H1 (cell line): ENCODE data around the gene KRTAP9-2. TPM values are rescaled to one million over a fixed set of nuclear protein-coding genes. Genes with fewer than 3 reads are reported as not detected.

Source experiments
- CTCF ChIA-PET: fragments of 300-600 bp; sonication (Branson Sonifier 250); formaldehyde crosslinking; loops from one replicate; lab custom pipeline; 2021; ENCODE audit not compliant: partially characterized antibody; lab: Charles Lee
- POLR2A ChIA-PET: fragments of 300-600 bp; sonication (Branson Sonifier 250); formaldehyde crosslinking; loops from one replicate; lab custom pipeline; 2021; ENCODE audit warnings: inconsistent platforms; ENCODE audit not compliant: partially characterized antibody; lab: Charles Lee
- DNase-seq, 2 experiments: peaks; one replicate each; pipeline versions ENCODE4 v3.0.0 to v3.0.0-alpha.2; 2010 to 2022; ENCODE audit warnings: low spot score in 2 of 2, low read depth in 1 of 2, mixed read lengths in 1 of 2
- FAIRE-seq: peaks from 2 replicates; lab custom pipeline; 2011; peaks lifted over from hg19 to GRCh38; lab: Jason Lieb, UNC
- H2AFZ ChIP-seq: 2 replicates; pipeline ENCODE4 v1.8.1; 2012; ENCODE audit warnings: low read length, inconsistent platforms
- H2AK5ac ChIP-seq: 2 replicates; pipeline ENCODE4 v1.6.1; 2013; ENCODE audit warnings: low read depth, low read length
- H2BK120ac ChIP-seq: replicated peaks from 2 replicates; pipeline ENCODE3; 2013; ENCODE audit warnings: low read depth, low read length, inconsistent platforms
- H2BK12ac ChIP-seq: 2 replicates; pipeline ENCODE4 v1.6.1; 2013; ENCODE audit warnings: low read depth, low read length
- H2BK15ac ChIP-seq: 2 replicates; pipeline ENCODE4 v1.6.1; 2013; ENCODE audit warnings: low read length
- H2BK20ac ChIP-seq: 2 replicates; pipeline ENCODE4 v1.6.1; 2013; ENCODE audit warnings: low read length
- H2BK5ac ChIP-seq: 2 replicates; pipeline ENCODE4 v1.6.1; 2013; ENCODE audit warnings: low read depth, low read length
- H3K14ac ChIP-seq: 2 replicates; pipeline ENCODE4 v1.6.1; 2013; ENCODE audit warnings: inconsistent platforms; ENCODE audit not compliant: insufficient read length
- H3K18ac ChIP-seq: 2 replicates; pipeline ENCODE4 v1.6.1; 2013; ENCODE audit warnings: low read length; ENCODE audit errors: extremely low read depth
- H3K23ac ChIP-seq: 2 replicates; pipeline ENCODE4 v1.6.1; 2013; ENCODE audit warnings: inconsistent platforms; ENCODE audit not compliant: insufficient read length
- H3K23me2 ChIP-seq: 2 replicates; pipeline ENCODE4 v1.6.1; 2013; ENCODE audit warnings: low read depth, low read length
- H3K27ac ChIP-seq: 2 replicates; pipeline ENCODE4 v1.6.1; 2011; ENCODE audit warnings: low read depth, low read length, inconsistent platforms
- H3K27me3 ChIP-seq, 4 experiments: replicated peaks in 1 of 4; 1 replicate in 1 of 4; 2 replicates in 3 of 4; pipeline versions ENCODE4 v1.6.1 to v1.8.1; 2011 to 2013; ENCODE audit warnings: low read length in 3 of 4, mild to moderate bottlenecking in 3 of 4, inconsistent platforms in 2 of 4, mixed read lengths in 2 of 4, moderate library complexity in 1 of 4; ENCODE audit not compliant: control insufficient read depth in 3 of 4, insufficient read depth in 3 of 4; ENCODE audit errors: extremely low read depth in 1 of 4
- H3K36me3 ChIP-seq, 4 experiments: 2 replicates each; pipeline versions ENCODE4 v1.6.1 to v1.8.1; 2011 to 2013; ENCODE audit warnings: mild to moderate bottlenecking in 4 of 4, low read length in 3 of 4, moderate library complexity in 2 of 4, control low read depth in 1 of 4, inconsistent platforms in 1 of 4; ENCODE audit not compliant: insufficient read depth in 4 of 4, control insufficient read depth in 2 of 4
- H3K4ac ChIP-seq: replicated peaks from 2 replicates; pipeline ENCODE3; 2013; ENCODE audit warnings: low read length, low read depth, mixed read lengths, inconsistent platforms; ENCODE audit not compliant: insufficient read length
- H3K4me1 ChIP-seq, 4 experiments: replicated peaks in 1 of 4; 1 replicate in 1 of 4; 2 replicates in 3 of 4; pipeline versions ENCODE4 v1.6.1 to v1.8.1; 2011 to 2013; ENCODE audit warnings: low read length in 3 of 4, inconsistent platforms in 2 of 4, mixed read lengths in 1 of 4; ENCODE audit not compliant: insufficient read depth in 4 of 4, control insufficient read depth in 3 of 4
- H3K4me2 ChIP-seq, 2 experiments: 2 replicates each; pipeline versions ENCODE4 v1.6.1 to v1.8.1; 2011 to 2013; ENCODE audit warnings: low read depth in 2 of 2, low read length in 2 of 2, control low read depth in 1 of 2, inconsistent platforms in 1 of 2, mild to moderate bottlenecking in 1 of 2; ENCODE audit not compliant: insufficient read depth in 1 of 2
- H3K4me3 ChIP-seq, 4 experiments: fragments of 200-600, 300-600 bp in 1 of 4; sonication (generic), shearing (Covaris generic), sonication (Bioruptor Twin) in 1 of 4; 2 replicates each; pipeline versions ENCODE4 v1.5.1 to v1.8.1; 2011 to 2016; ENCODE audit warnings: low read length in 4 of 4, low read depth in 3 of 4, control low read depth in 2 of 4, inconsistent platforms in 2 of 4, mild to moderate bottlenecking in 2 of 4, mixed read lengths in 1 of 4, moderate library complexity in 1 of 4; ENCODE audit not compliant: insufficient read depth in 2 of 4; ENCODE audit errors: extremely low read depth in 1 of 4
- H3K56ac ChIP-seq: replicated peaks from 2 replicates; pipeline ENCODE3; 2013; ENCODE audit warnings: low read depth, mild to moderate bottlenecking, mixed read lengths, low read length, inconsistent platforms; ENCODE audit not compliant: insufficient read length
- H3K79me1 ChIP-seq: 2 replicates; pipeline ENCODE4 v1.6.1; 2013; ENCODE audit warnings: low read depth, low read length, control low read depth
- H3K79me2 ChIP-seq, 2 experiments: 2 replicates each; pipeline versions ENCODE4 v1.6.1 to v1.8.1; 2012 to 2013; ENCODE audit warnings: low read length in 2 of 2, mild to moderate bottlenecking in 2 of 2, inconsistent platforms in 1 of 2; ENCODE audit not compliant: insufficient read depth in 2 of 2, control insufficient read depth in 1 of 2
- H3K9ac ChIP-seq, 4 experiments: replicated peaks in 1 of 4; 1 replicate in 1 of 4; 2 replicates in 3 of 4; pipeline versions ENCODE4 v1.6.1 to v1.8.1; 2011 to 2013; ENCODE audit warnings: low read depth in 3 of 4, low read length in 3 of 4, control low read depth in 2 of 4, mild to moderate bottlenecking in 2 of 4, moderate library complexity in 2 of 4, inconsistent platforms in 1 of 4; ENCODE audit errors: extremely low read depth in 1 of 4
- H3K9me3 ChIP-seq, 2 experiments: 2 replicates each; pipeline versions ENCODE4 v1.6.1 to v1.8.1; 2012 to 2013; ENCODE audit warnings: mild to moderate bottlenecking in 2 of 2, moderate library complexity in 2 of 2, control low read depth in 1 of 2, inconsistent platforms in 1 of 2, low read depth in 1 of 2, low read length in 1 of 2, mixed read lengths in 1 of 2; ENCODE audit not compliant: insufficient read depth in 2 of 2
- H4K20me1 ChIP-seq, 2 experiments: replicated peaks in 1 of 2; 2 replicates each; pipeline versions ENCODE3 to v1.8.1; 2011 to 2013; ENCODE audit warnings: inconsistent platforms in 2 of 2, low read length in 2 of 2, mild to moderate bottlenecking in 1 of 2; ENCODE audit not compliant: insufficient read depth in 2 of 2, control insufficient read depth in 1 of 2
- H4K5ac ChIP-seq: 2 replicates; pipeline ENCODE4 v1.6.1; 2013; ENCODE audit warnings: low read length, low read depth, mixed read lengths, inconsistent platforms; ENCODE audit not compliant: insufficient read length
- H4K8ac ChIP-seq: 2 replicates; pipeline ENCODE4 v1.8.0; 2013; ENCODE audit warnings: mild to moderate bottlenecking, moderate library complexity, low read length, inconsistent platforms; ENCODE audit not compliant: insufficient read depth; ENCODE audit errors: extremely low read depth
- H4K91ac ChIP-seq: replicated peaks from 2 replicates; pipeline ENCODE3; 2013; ENCODE audit warnings: low read length, mixed read lengths, inconsistent platforms; ENCODE audit not compliant: insufficient read length
- CHD1 ChIP-seq: IDR thresholded peaks from 2 replicates; pipeline ENCODE4 v1.6.1; 2012; ENCODE audit warnings: low read depth, low read length, improper control_type of control experiment
- KDM1A ChIP-seq: fragments of 200-600, 300-600 bp; sonication (generic); IDR thresholded peaks from 2 replicates; pipeline ENCODE4 v1.7.1; 2016; ENCODE audit warnings: mild to moderate bottlenecking, low read length, borderline replicate concordance
- POLR2A ChIP-seq, 2 experiments: IDR thresholded peaks; 1 replicate in 1 of 2; 2 replicates in 1 of 2; pipeline ENCODE4 v1.6.1; 2011; ENCODE audit warnings: low read depth in 2 of 2, low read length in 2 of 2, mild to moderate bottlenecking in 2 of 2; ENCODE audit errors: control extremely low read depth in 1 of 2
- POU5F1 ChIP-seq: IDR thresholded peaks from 2 replicates; pipeline ENCODE4 v1.6.1; 2011; ENCODE audit warnings: low read depth, mild to moderate bottlenecking, low read length, moderate library complexity
- RAD21 ChIP-seq, 2 experiments: IDR thresholded peaks in 1 of 2; conservative IDR thresholded peaks in 1 of 2; 2 replicates each; pipeline ENCODE4 v1.6.1; 2011; ENCODE audit warnings: low read depth in 2 of 2, low read length in 2 of 2, improper control_type of control experiment in 1 of 2, inconsistent platforms in 1 of 2, mild to moderate bottlenecking in 1 of 2, moderate library complexity in 1 of 2
- RFX5 ChIP-seq: IDR thresholded peaks from 2 replicates; pipeline ENCODE4 v1.6.1; 2011; ENCODE audit warnings: low read depth, low read length, improper control_type of control experiment, borderline replicate concordance
- SIRT6 ChIP-seq: IDR thresholded peaks from one replicate; pipeline ENCODE4 v1.7.1; 2012; ENCODE audit warnings: low read length, inconsistent platforms
- WGBS, 2 experiments: shearing (Covaris generic) in 1 of 2; methylation state at CpG; one replicate each; pipeline versions ENCODE4 v1.1.6 to v1.1.7; 2013 to 2015; ENCODE audit warnings: low lambda C conversion rate in 2 of 2, mixed read lengths in 2 of 2, inconsistent platforms in 1 of 2, low coverage in 1 of 2, missing lambda C conversion rate in 1 of 2; ENCODE audit not compliant: insufficient replicate concordance in 2 of 2, insufficient coverage in 1 of 2, insufficient read length in 1 of 2; ENCODE audit errors: extremely low coverage in 1 of 2, missing lambda C conversion rate in 1 of 2; 5-methylcytosine and 5-hydroxymethylcytosine counted together
- polyA plus RNA-seq, 7 experiments: library from polyadenylated mRNA; depleted of rRNA in 3 of 7; stranded (reverse) in 5 of 7; unstranded in 2 of 7; fragments of >200 nt in 5 of 7; fragments of 200-250 nt in 2 of 7; gene quantifications; 1 replicate in 5 of 7; 2 replicates in 1 of 7; 4 replicates in 1 of 7; pipeline versions ENCODE4 v1.2.1 to v1.2.3, GENCODE V29; 2011 to 2013; ENCODE audit warnings: missing spikeins in 2 of 7, mixed read lengths in 2 of 7
- total RNA-seq: library from RNA; stranded (reverse); fragmentation: NEBNext Ultra II Directional; extraction: Animal tissue kit (Norgen Biotek cat#: 25700); gene quantifications from 2 replicates; pipeline ENCODE4 v1.2.1, GENCODE V29; 2021

Gene KRTAP9-2
- total and polyA plus RNA-seq, 2 of the 8 experiments (the other 6 are each of a cell fraction or from before 2014, with no cell fraction given) = not detected

GRCh38 chr17:41184480-41184961 is 41.9 kb upstream of the KRTAP9-2 start, which contains the start of gene KRTAP4-1:
KRTAP4-1 (minus strand) TSS chr17:41184911; CDS start chr17:41184854, 57 bp downstream.
- Histone ChIP-seq H3K79me2 (no peaks in the 10 kb centered on the region), H4K5ac (no peak within 1 kb of the TSS), H3K27me3 (no peaks in the 10 kb centered on the region), H2AK5ac (no peak within 1 kb of the TSS), H3K9me3 (no peaks in the 10 kb centered on the region), H3K23me2 (no peaks in the 10 kb centered on the region; the same call in 1 of the 2 replicates), H3K36me3 (no peaks in the 10 kb centered on the region), H4K8ac (no peak within 1 kb of the TSS), H2BK12ac (no peak within 1 kb of the TSS), H3K4me3 (no peak within 1 kb of the TSS), H3K23ac (no peak within 1 kb of the TSS), H4K91ac (no peak within 1 kb of the TSS)
- CTCF ChIA-PET = interaction anchor here (0.8 kb wide), 1 partner anchor 181 kb away, joined by 3 read pairs; no protein-coding TSS in a partner anchor
- TF ChIP-seq RAD21 (IDR thresholded peaks at IDR 0.05 in 1 of 2, conservative IDR thresholded peaks at IDR 0.05 in 1 of 2; ENCODE audit: low read depth in 2 of 2, low read length in 2 of 2) (no peak), POLR2A (IDR thresholded peaks at IDR 0.05; ENCODE audit: control extremely low read depth in 1 of 2, low read depth in 2 of 2, low read length in 2 of 2) (no peak), POU5F1 (no peak), RFX5 (no peak), SIRT6 (no peak), CHD1 (no peak), KDM1A (no peak)
- TF ChIP-seq, all 59 proteins: peak for 0
- no peak within 1 kb of the TSS for H2AFZ ChIP-seq
- H3K14ac ChIP-seq = no peak within 1 kb of the TSS
- H3K9ac ChIP-seq = no peak within 1 kb of the TSS
- H3K56ac ChIP-seq = no peak within 1 kb of the TSS
- H2BK5ac ChIP-seq = no peak within 1 kb of the TSS
- H2BK120ac ChIP-seq = no peak within 1 kb of the TSS
- no peak within 1 kb of the TSS for H3K4ac ChIP-seq
- FAIRE-seq (no peak), DNase-seq (no peak)
- H3K18ac ChIP-seq = no peak within 1 kb of the TSS
- 69% methylated on average over 8 of the region's 9 CpGs; no CpG with 5 or more reads in 1 of the 2 experiments for WGBS, 2 experiments
- POLR2A ChIA-PET = no interaction called here
- H3K27ac ChIP-seq = no peak within 1 kb of the TSS
- no peaks in the 10 kb centered on the region for H4K20me1 ChIP-seq
- H3K4me2 ChIP-seq = no peak within 1 kb of the TSS
- H2BK15ac ChIP-seq = no peak within 1 kb of the TSS
- H3K4me1 ChIP-seq = no peaks in the 10 kb centered on the region; a peak in 2 of 7 replicates
- no peak within 1 kb of the TSS for H2BK20ac ChIP-seq
- H3K79me1 ChIP-seq = no peaks in the 10 kb centered on the region
